Measurements from ENCODE around the gene SCAP. TPM values are rescaled to one million over a fixed set of nuclear protein-coding genes. Genes with fewer than 3 reads are reported as not detected.

The SCAP gene
- total and polyA plus RNA-seq, 2 of the 13 experiments (the other 11 are each of a cell fraction or from before 2014, with no cell fraction given): 40.4 to 53.3 TPM

- TF ChIP-seq, protein P1, sequence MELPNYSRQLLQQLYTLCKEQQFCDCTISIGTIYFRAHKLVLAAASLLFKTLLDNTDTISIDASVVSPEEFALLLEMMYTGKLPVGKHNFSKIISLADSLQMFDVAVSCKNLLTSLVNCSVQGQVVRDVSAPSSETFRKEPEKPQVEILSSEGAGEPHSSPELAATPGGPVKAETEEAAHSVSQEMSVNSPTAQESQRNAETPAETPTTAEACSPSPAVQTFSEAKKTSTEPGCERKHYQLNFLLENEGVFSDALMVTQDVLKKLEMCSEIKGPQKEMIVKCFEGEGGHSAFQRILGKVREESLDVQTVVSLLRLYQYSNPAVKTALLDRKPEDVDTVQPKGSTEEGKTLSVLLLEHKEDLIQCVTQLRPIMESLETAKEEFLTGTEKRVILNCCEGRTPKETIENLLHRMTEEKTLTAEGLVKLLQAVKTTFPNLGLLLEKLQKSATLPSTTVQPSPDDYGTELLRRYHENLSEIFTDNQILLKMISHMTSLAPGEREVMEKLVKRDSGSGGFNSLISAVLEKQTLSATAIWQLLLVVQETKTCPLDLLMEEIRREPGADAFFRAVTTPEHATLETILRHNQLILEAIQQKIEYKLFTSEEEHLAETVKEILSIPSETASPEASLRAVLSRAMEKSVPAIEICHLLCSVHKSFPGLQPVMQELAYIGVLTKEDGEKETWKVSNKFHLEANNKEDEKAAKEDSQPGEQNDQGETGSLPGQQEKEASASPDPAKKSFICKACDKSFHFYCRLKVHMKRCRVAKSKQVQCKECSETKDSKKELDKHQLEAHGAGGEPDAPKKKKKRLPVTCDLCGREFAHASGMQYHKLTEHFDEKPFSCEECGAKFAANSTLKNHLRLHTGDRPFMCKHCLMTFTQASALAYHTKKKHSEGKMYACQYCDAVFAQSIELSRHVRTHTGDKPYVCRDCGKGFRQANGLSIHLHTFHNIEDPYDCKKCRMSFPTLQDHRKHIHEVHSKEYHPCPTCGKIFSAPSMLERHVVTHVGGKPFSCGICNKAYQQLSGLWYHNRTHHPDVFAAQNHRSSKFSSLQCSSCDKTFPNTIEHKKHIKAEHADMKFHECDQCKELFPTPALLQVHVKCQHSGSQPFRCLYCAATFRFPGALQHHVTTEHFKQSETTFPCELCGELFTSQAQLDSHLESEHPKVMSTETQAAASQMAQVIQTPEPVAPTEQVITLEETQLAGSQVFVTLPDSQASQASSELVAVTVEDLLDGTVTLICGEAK (IDR thresholded peaks at IDR 0.05): no peak
- TF ChIP-seq, protein P1 (CRISPR knock-in tag; IDR thresholded peaks at IDR 0.05): no peak
- TF ChIP-seq SIN3A (IDR thresholded peaks at IDR 0.05; ENCODE audit: borderline replicate concordance, low read depth, low read length) (peak; percentile 12; the same call in 1 of the 2 replicates), NFIC (IDR thresholded peaks at IDR 0.05; ENCODE audit: low read length) (no peak), RORA (CRISPR knock-in tag; IDR thresholded peaks at IDR 0.05) (no peak), NKX3-1 (CRISPR knock-in tag; IDR thresholded peaks at IDR 0.05) (no peak), SNAI1 (CRISPR knock-in tag; IDR thresholded peaks at IDR 0.05; ENCODE audit: borderline replicate concordance) (no peak), ZSCAN30 (CRISPR knock-in tag; IDR thresholded peaks at IDR 0.05) (0 out of 2 replicates have a peak, but pooled peaks have one; percentile 16), ISX (CRISPR knock-in tag; conservative IDR thresholded peaks at IDR 0.05) (no peak), SIN3B (IDR thresholded peaks at IDR 0.05; ENCODE audit: low read length) (0 out of 2 replicates have a peak, but pooled peaks have one; percentile 9), TERF1 (CRISPR knock-in tag; IDR thresholded peaks at IDR 0.05) (no peak), ZC3H13 (CRISPR knock-in tag; IDR thresholded peaks at IDR 0.05) (peak; percentile 68; the same call in 1 of the 2 replicates), ZNF7 (CRISPR knock-in tag; IDR thresholded peaks at IDR 0.05) (no peak), NR1H2 (CRISPR knock-in tag; IDR thresholded peaks at IDR 0.05; ENCODE audit: borderline replicate concordance, low read depth) (no peak), KDM5A (IDR thresholded peaks at IDR 0.05; ENCODE audit: borderline replicate concordance, low read length) (peak; percentile 53; the same call in 1 of the 2 replicates), CSRNP1 (CRISPR knock-in tag; IDR thresholded peaks at IDR 0.05) (0 out of 2 replicates have a peak, but pooled peaks have one; percentile 1), ZNF569 (CRISPR knock-in tag; IDR thresholded peaks at IDR 0.05; ENCODE audit: borderline replicate concordance) (no peak), MAFG (CRISPR knock-in tag; IDR thresholded peaks at IDR 0.05) (no peak)
- TF ChIP-seq, protein P2, sequence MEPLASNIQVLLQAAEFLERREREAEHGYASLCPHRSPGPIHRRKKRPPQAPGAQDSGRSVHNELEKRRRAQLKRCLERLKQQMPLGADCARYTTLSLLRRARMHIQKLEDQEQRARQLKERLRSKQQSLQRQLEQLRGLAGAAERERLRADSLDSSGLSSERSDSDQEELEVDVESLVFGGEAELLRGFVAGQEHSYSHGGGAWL (CRISPR knock-in tag; IDR thresholded peaks at IDR 0.05): no peak
Observed at GRCh38 chr3:47475029-47475569, 642 bp downstream of the SCAP start (continued).

All from HepG2 (cell line).